ENCODE measurements around the gene PLCD3.

Gene PLCD3

DNA sequence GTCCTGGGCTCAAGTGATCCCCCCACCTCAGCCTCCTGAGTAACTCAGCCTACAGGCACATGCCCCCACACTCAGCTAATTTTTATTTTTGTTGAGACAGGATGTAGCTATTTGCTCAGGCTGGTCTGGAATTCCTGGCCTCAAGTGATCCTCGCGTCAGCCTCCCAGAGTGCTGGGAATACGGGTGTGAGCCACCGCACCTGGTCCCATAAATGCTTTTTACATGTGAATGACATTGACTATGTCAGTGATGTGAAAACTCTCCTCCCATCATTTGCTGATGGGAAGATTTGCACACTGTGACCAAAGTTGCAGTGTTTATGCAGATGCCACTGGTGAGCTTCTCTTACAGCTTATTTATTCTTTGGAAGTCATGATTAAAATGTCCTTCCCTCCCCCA, 15.0 kb downstream of the PLCD3 start:
- DNase-seq (ENCODE audit: low read depth) = no peak

- DNase-seq (ENCODE audit: low read depth) = no peak
Measured at GRCh38 chr17:45116434-45117016, 15.8 kb downstream of the PLCD3 start.

- DNase-seq (ENCODE audit: low read depth) = no peak
Measured at GRCh38 chr17:45115871-45116270, 16.4 kb downstream of the PLCD3 start.

DNA sequence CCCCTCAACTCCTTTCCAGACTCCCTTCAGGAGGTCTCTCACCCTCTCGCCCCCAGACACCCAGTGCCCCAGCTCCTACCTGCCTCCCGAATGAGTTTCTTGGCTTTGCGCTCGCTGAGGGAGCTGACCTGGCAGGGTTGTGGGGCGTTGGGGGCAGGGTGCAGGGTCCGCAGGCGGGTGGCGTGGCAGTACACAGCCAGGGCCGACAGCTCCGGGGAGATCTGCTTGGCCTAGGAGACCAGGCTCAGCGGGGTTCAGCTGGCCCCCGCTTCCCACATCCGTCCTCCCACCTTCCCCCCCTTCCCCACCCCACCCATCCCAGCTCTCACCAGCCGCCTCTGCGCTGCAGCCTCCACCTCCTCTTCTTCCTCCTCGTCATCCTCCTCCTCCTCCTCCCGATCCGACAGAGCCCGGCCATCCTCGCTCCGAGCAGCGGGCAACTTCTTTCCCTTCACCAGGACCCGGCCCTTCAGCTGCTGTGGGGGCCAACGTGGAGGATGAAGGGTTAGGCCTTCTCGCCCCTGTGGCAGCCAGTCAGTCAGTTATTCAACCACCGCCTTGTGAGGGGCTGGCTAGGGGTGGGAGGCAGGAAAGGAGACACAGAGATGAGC, 17.2 kb downstream of the PLCD3 start:
- DNase-seq (ENCODE audit: low read depth) = no peak

GRCh38 chr17:45114117-45114932, 18.0 kb downstream of the PLCD3 start:
- no peak for DNase-seq (ENCODE audit: low read depth)

DNA sequence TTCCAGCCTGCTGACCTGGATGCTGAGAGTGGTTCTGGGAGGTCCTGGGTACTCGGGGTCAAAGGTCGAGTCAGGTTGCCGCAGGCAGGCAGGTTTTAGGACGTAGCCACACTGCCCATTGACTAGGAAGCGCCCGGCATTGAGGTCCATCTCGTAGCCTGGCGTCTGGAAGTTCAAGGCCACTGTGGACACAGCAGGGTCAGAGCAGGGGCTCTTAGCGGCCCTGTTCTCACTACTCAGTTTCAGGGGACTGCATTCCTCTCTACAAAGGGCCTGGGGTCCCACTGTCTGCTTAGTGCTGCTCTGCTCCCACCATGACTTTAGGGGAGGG, 18.9 kb downstream of the PLCD3 start:
- DNase-seq (ENCODE audit: low read depth) = no peak

DNA sequence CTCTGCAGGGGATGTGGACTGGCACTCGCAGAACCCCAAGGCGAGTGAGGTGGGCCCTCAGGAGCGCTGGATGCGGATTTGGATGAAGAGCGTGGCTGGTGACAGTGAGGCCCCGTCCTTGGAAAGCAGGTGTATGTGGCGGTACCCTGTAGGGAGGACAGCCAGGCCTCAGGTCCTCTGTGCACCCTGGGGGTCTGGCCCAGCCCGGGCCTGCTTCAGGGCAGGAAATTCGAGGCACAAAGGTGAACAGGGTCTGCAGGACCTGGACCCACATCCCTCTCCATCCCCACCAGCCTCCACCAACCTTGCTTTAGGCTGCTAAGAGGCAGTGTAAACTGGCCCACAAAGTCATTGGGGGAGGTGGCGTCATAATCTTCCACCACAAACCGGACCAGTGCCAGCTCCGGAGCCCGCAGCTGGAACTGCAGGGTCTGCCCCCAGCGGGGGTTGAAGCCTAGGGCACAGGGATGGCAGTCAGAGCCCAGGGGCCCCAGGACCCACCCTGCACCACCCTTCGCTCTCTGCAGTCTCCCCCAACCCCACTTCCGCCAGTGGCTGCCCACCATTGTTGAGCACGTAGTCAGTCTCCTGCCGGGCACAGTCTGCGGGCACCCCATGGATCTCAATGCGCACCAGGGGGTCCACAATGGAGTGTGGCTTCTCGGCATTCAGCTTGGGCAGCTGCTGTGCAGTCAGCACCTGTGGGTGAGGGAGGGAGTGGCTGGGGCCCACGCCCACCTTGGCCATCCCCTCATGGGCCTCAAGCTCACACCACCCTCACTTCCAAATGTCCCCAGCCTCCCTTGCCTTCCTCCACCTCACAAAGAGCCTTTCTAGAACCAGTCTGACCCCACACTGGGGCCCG, 19.5 kb downstream of the PLCD3 start:
- no peak for DNase-seq (ENCODE audit: low read depth)

GRCh38 chr17:45111850-45112249, 20.5 kb downstream of the PLCD3 start:
- DNase-seq (ENCODE audit: low read depth) = no peak

GRCh38 chr17:45110676-45111611, 21.4 kb downstream of the PLCD3 start:
- DNase-seq (ENCODE audit: low read depth) = no peak

DNA sequence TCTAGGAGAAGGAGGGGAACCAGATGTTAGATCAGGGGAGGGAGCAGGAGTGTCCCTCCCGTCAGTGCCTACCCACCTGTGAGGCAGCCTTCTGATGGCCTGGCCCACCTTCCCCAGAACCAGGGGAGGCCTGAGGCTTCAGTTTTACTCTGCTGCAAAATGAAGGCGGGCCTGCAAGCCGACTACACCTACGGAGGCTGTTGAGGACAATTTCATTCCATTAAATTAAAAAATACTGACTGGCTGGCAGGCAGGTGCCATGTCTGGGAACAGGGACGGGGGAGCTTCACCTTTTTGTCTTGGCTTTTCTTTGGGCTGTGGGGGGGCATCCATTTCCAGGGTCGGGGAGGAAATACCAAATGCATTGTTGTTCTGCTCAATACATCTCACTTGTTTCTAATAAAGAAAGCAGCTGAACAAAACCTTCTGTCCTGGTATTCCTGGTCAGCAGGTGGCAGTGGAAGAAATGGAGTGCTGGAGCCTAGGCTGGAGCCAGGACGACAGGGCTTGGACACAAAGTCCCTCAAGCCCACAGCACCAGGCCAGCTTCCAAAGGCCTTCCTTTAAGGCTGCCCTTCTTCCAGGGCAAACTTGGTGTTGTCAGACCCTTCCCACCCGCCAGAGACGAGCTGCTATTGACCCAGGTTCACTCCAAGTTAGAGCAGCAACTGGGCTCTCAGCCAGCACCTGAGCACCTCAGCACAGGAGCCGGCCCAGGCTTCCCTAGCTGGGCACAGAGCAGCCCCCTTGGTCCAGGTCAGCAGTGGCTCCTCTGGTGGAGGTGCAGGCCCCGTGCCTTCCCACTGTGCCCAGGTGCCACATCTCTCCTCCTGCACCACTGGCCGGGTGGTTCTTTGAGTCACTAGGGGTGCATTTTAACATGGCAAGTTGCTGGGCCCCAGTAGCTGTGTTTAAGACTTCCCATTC, 23.5 kb downstream of the PLCD3 start:
- DNase-seq (ENCODE audit: low read depth) = no peak

GRCh38 chr17:45108051-45108450, 24.3 kb downstream of the PLCD3 start:
- no peak for DNase-seq (ENCODE audit: low read depth)

DNA sequence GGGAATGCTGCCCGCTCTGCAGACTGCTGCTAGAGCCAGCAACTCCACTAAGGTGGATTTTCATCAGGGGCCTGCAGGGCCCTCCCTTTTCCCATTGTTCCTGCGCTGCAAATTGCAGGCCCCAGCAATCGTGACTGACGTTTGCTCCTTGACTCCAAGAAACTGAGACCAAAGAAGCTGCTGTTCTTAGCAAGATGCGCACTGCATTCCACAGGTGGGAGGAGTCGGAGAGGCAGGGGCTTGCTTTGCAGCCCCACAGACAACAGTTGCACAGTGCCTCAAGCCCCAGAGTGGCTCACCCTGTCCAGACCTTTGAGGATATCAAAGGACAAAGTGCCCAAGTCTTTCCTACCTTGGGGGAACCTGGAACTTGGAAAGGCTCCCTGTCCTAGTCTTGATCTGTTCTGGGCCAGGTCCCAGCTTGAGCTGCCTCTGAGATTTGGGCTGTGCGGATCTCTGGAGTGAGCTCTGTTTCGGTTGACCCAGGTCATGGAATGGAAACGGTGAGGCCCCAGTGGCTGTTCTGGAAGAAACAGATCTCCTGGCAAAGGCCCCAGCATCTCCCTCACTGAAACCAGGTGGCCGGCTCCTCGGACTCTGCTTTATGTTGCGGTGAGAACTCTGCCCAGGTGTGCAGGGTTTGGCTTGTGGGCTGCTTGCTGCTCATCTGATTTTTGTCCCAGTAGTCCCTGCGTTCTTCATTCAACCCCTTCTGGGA, 24.9 kb downstream of the PLCD3 start:
- DNase-seq (ENCODE audit: low read depth) = no peak

GRCh38 chr17:45106582-45106981, 25.7 kb downstream of the PLCD3 start:
- no peak for DNase-seq (ENCODE audit: low read depth)

DNA sequence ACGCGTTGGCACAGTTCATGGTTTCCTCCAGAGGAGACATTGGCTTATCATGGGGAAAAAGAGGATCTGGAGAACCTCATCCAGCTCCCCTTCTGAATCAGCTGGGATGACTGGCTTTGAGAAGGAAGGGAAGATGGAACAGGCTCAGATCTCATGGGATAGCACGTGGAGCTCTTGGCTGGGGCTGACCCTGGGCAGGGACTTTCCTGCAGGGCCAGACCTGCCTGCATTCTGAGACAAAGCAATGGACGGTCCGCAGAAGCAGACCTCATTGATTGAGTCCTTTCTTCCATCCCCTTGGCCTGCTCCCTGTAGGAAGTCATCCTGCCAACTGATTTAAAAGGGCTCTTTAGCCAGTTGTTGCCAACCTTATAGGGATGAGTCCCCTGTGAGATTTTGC, 26.2 kb downstream of the PLCD3 start:
- no peak for DNase-seq (ENCODE audit: low read depth)

DNA sequence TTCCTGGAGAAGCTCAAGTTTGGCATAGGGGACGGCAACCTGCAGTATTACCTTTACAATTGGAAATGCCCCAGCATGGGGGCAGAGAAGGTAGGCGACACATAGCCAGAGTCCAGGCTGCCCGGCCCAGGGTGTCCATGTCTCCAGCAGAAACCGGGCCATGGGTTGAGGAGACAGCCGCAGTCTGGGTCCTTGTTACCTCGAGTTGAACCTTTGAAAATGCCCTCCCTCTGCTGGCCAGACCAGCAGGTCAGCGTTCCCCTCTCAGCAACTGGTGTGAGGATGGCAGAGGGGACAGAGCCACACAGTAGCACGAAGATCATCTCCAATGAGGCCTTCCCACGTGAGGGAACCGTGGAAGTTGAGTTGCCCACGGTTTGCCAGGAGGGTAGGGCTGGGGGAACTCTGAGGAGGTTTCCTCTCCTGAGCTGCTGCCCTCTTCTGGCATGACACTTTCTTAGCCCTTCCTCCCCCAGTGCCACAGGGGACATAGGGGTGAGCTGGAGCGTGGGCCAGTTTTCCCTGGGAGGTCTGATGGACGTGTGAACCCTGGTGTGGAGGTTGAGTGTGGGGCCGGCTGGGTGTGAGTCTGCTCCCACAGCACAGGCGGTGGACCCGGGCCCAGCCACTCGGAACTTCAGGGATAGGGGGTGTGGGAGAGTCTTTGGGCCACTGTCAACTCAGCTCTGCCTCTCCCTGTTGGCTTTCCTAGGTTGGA, 27.2 kb downstream of the PLCD3 start:
- no peak for DNase-seq (ENCODE audit: low read depth)

- no peak for DNase-seq (ENCODE audit: low read depth)
Measured at GRCh38 chr17:45104497-45104896, 27.8 kb downstream of the PLCD3 start.

GRCh38 chr17:45104029-45104428, 28.3 kb downstream of the PLCD3 start:
- DNase-seq (ENCODE audit: low read depth) = no peak

- DNase-seq (ENCODE audit: low read depth) = no peak
Measured at GRCh38 chr17:45103269-45103795, 29.0 kb downstream of the PLCD3 start.

- no peak for DNase-seq (ENCODE audit: low read depth)
Measured at GRCh38 chr17:45102856-45103255, 29.5 kb downstream of the PLCD3 start.

Data from non-pigmented ciliary epithelial cell (primary cell).